Mesothelial cell of epicardium (in vitro differentiated cells): ENCODE data around the gene SLC35E3. TPM values are rescaled to one million over a fixed set of nuclear protein-coding genes. Genes with fewer than 3 reads are reported as not detected.

Experiments
- DNase-seq, 2 experiments: peaks; one replicate each; pipeline ENCODE4 v3.0.0; 2021; ENCODE audit warnings: low spot score in 2 of 2; ENCODE audit not compliant: unreplicated experiment in 2 of 2
- H3K27ac Mint-ChIP-seq: 2 replicates; pipeline ENCODE4 v1.8.0; 2021; ENCODE audit warnings: mixed read lengths
- H3K27me3 Mint-ChIP-seq: 2 replicates; pipeline ENCODE4 v1.8.0; 2021; ENCODE audit warnings: low read depth, mixed read lengths
- H3K36me3 Mint-ChIP-seq: 2 replicates; pipeline ENCODE4 v1.8.0; 2021; ENCODE audit warnings: mixed read lengths
- H3K4me1 Mint-ChIP-seq: 2 replicates; pipeline ENCODE4 v1.8.0; 2021; ENCODE audit warnings: mixed read lengths
- H3K4me3 Mint-ChIP-seq: 2 replicates; pipeline ENCODE4 v1.8.0; 2021; ENCODE audit warnings: mild to moderate bottlenecking, moderate library complexity, mixed read lengths
- H3K9me3 Mint-ChIP-seq: 2 replicates; pipeline ENCODE4 v1.8.0; 2021; ENCODE audit warnings: mixed read lengths
- total RNA-seq: library from RNA; stranded (reverse); gene quantifications from 3 replicates; pipeline ENCODE4 v1.2.1, GENCODE V29; 2021
- TF ChIP-seq, protein P1 (sequence below): fragments of 200-600 bp; sonication (generic); IDR thresholded peaks from one replicate; pipeline ENCODE4 v1.5.0; 2021; ENCODE audit warnings: antibody characterized with exemption; ENCODE audit not compliant: unreplicated experiment

SLC35E3 gene
- total RNA-seq, 1 donor from 2014 or later, result 12.3 TPM

- H3K4me1 Mint-ChIP-seq, result peaks cover 13% of the 10 kb centered on the region
- peaks cover 23% of the 10 kb centered on the region for H3K36me3 Mint-ChIP-seq
- no peaks in the 10 kb centered on the region for H3K9me3 Mint-ChIP-seq
- H3K27ac Mint-ChIP-seq, result no peak overlapping the region
- DNase-seq, result no peak
- TF ChIP-seq, protein P1, sequence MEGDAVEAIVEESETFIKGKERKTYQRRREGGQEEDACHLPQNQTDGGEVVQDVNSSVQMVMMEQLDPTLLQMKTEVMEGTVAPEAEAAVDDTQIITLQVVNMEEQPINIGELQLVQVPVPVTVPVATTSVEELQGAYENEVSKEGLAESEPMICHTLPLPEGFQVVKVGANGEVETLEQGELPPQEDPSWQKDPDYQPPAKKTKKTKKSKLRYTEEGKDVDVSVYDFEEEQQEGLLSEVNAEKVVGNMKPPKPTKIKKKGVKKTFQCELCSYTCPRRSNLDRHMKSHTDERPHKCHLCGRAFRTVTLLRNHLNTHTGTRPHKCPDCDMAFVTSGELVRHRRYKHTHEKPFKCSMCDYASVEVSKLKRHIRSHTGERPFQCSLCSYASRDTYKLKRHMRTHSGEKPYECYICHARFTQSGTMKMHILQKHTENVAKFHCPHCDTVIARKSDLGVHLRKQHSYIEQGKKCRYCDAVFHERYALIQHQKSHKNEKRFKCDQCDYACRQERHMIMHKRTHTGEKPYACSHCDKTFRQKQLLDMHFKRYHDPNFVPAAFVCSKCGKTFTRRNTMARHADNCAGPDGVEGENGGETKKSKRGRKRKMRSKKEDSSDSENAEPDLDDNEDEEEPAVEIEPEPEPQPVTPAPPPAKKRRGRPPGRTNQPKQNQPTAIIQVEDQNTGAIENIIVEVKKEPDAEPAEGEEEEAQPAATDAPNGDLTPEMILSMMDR, result no peak
- no peak overlapping the region for H3K4me3 Mint-ChIP-seq
- no peaks in the 10 kb centered on the region for H3K27me3 Mint-ChIP-seq
These were observed 2.6 kb upstream of the SLC35E3 start for GRCh38 chr12:68743356-68743755.

- TF ChIP-seq, protein P1, result no peak
- DNase-seq, result no peak
- H3K27ac Mint-ChIP-seq, result peak overlapping the region; percentile 91
- H3K4me1 Mint-ChIP-seq, result peaks cover 19% of the 10 kb centered on the region
- H3K36me3 Mint-ChIP-seq, result peaks cover 8% of the 10 kb centered on the region
- H3K4me3 Mint-ChIP-seq, result peak overlapping the region; percentile 93
- H3K27me3 Mint-ChIP-seq, result no peaks in the 10 kb centered on the region
- H3K9me3 Mint-ChIP-seq, result no peaks in the 10 kb centered on the region
These were observed 536 bp upstream of the SLC35E3 start for GRCh38 chr12:68745376-68745903.

DNA sequence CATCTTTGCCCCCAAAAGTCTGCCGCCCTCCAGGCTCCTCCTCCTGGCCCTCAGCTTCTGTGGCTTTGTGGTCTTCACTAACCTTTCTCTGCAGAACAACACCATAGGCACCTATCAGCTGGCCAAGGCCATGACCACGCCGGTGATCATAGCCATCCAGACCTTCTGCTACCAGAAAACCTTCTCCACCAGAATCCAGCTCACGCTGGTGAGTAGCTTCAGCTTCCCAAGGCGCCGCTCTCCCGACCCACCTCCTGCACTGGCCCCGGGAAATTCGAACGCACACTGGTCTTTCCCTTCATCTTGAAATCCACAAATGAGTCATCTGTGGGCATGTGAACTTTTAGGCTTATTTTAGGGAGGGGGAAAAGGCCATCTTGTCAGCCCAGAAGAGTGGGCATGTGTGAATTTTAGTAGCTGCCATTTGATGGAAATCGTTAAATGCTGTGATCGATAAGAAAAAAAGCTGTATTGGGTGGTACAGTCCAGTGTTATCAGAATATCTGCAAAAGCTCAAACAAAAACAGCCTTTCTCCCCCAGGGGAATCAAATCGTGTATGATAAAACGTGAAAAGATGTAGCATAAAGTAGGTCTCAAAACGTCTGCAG is 700 bp downstream of the SLC35E3 start:
- Mint-ChIP-seq H3K4me1 (peaks cover 19% of the 10 kb centered on the region), H3K36me3 (peaks cover 6% of the 10 kb centered on the region), H3K27me3 (no peaks in the 10 kb centered on the region), H3K9me3 (no peaks in the 10 kb centered on the region), H3K4me3 (peak overlapping the region; percentile 93), H3K27ac (peak overlapping the region; percentile 91)
- TF ChIP-seq, protein P1, result no peak
- DNase-seq, result peak; percentile 25 to 58

DNA sequence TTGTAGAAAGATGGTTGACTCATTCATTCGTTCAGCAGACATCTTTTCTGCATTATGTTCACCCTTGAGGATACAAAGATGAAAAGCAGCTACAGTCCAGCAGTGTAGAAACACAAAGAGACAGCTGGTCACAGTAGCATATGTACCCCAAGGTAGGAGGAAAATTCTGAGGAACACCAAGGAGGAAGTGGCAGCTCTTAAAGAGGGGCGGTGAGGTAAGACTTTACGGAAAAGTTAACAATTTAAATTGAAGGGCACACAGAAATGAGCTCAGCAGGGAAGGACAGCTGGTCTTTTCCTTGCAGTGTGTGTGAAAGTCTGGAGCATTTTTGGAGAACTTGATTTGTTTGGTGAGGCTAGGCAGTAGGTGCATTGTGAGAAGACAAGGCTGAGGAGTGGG is 3.5 kb downstream of the SLC35E3 start:
- H3K4me3 Mint-ChIP-seq, result no peak overlapping the region
- DNase-seq, result no peak
- no peaks in the 10 kb centered on the region for H3K27me3 Mint-ChIP-seq
- peaks cover 19% of the 10 kb centered on the region for H3K4me1 Mint-ChIP-seq
- H3K9me3 Mint-ChIP-seq, result no peaks in the 10 kb centered on the region
- peaks cover 15% of the 10 kb centered on the region for H3K36me3 Mint-ChIP-seq
- TF ChIP-seq, protein P1, result no peak
- no peak overlapping the region for H3K27ac Mint-ChIP-seq

DNA sequence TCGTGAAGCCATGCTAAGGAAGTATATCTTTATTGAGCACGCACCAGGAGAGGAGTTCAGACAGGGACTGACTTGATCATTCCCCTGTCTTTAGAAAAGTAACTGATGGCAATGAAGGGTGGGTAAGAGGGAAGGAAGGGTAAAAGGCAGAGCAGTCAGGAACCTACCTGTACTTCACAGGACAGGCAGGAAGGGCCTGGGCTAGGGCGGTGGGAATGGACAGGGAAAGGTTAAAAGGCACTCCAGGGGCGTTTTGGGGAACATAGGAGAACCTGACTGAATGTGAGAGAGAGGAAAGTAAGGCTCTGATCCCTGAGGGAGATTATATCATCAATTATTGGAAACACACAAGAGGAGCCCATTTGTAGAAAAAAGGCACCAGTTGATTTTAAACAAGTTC is 3.9 kb downstream of the SLC35E3 start:
- no peak for DNase-seq
- H3K4me1 Mint-ChIP-seq, result peaks cover 19% of the 10 kb centered on the region
- no peaks in the 10 kb centered on the region for H3K9me3 Mint-ChIP-seq
- H3K27me3 Mint-ChIP-seq, result no peaks in the 10 kb centered on the region
- H3K4me3 Mint-ChIP-seq, result no peak overlapping the region
- no peak overlapping the region for H3K27ac Mint-ChIP-seq
- TF ChIP-seq, protein P1, result no peak
- peaks cover 19% of the 10 kb centered on the region for H3K36me3 Mint-ChIP-seq
